Skeletal muscle cell (primary cell): ENCODE data around the gene ELAVL1.

Experiments
- DNase-seq: peaks from one replicate; pipeline ENCODE4 v3.0.0-alpha.2; 2010; ENCODE audit warnings: low read depth
- H3K4me3 ChIP-seq: 2 replicates; pipeline ENCODE4 v1.5.1; 2011; ENCODE audit warnings: low read depth, mild to moderate bottlenecking, control low read depth, low read length, moderate library complexity

Gene ELAVL1

DNA sequence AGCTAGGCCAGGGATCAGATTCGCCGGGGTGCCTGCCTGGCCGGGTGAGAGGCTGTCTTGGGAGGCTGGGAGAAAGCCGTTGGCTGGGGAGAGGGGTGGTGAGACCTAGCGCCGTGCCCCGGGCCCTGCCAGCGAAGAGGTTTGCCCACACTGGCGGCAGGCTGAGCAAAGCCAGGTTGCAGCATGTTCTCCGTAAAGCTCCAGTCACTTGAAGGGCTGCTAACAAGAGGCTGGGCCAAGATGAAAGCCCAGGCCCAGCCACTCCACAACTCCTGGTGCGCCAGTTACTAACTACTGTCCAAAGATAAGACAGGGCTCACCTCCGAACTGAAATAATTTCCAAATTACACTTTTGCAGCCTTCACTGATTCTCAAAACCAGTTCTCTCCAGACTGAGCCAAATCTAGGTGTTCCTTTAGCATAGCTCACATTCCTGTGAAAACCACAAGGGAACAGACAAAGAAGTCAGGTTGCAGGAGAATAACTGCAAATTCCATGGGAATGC, 16.3 kb downstream of the ELAVL1 start:
- DNase-seq = no peak
- no peak overlapping the region for H3K4me3 ChIP-seq

DNA sequence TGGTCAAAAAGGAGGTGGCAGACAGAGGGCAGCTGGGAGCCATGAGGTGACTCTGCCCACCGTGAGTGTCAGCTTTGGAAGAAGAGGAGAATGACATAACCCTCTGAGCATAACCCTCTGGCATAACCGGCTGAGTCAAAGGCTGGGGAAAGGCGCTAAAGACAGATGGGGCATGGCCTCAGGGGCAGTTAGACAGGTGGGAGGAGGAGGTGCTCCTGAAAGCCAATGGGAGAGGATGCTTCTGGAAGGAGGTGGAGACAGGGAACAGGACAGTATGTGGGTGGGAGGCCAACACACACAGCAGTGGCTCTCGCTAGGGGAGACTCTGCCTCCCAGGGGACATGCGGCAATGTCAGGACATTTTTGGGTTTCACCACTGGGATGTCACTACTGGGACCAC, 17.1 kb downstream of the ELAVL1 start:
- DNase-seq = no peak
- H3K4me3 ChIP-seq = no peak overlapping the region

DNA sequence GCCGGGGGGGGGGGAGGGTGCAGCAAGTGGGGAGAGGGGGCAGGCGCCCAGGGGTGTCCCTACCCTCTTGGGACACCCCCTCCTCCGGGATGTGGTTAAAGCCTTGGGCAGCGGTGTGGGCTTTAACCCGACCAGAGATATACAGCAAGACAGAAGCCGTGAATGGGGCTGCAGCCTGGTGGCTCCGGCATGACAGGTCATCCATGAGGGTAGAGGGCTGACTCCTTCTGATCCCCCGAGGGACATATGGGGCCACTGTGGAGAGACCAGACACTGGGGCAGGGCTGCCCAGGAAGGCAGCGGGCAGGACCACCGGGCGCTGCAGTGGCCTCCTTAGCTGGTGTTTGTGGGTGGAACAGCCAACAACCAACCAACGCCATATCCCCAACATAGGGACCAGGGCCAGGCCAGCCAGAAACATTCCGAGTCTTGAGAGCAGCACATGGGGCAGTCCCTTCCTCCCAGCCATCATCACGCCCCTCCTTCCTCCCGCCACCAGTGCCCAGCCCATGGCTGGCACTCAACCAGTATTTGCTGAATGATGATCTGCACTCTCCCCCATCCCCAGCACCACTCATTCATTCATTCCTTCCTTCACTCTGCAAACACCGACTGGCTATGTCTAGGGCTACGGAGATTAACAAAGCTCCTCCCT, 18.2 kb downstream of the ELAVL1 start:
- H3K4me3 ChIP-seq = no peak overlapping the region
- no peak for DNase-seq

DNA sequence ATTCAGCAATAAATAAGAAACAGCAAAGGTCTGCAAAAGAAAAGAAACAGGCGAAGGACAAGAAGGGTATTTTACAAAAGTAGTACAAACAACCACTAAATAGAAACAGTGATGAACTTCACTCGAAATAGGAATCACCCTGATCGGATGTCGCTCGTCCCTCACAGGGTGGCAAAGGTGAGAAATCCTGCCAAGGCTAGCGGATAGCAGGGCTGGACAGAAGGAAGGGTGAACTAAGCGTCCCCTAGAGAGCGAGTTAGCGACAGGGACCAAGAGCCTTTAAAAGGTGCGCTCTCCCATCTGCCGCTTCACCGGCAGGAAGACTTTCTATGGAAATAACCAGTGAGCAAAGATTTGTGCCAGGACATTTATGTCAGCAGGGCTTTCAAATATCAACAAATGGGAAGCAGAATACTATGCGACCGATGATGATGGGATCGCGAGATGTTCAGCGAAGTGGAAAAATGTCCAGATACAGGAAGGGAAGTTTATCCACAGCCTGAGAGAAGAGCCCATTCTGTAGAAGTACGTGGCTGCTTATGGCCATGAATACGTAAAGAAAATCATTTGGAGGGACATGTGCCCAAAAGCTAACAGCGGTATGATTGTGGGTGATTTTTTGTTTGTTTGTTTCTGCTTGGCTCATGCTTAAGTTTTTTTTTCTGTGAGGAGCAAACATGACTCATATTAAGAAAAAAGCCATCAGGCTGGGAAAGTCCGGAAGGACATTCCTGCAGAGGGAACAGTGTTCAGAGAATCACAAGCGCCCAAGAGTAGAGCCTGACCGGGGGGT, 18.9 kb downstream of the ELAVL1 start:
- DNase-seq = no peak
- no peak overlapping the region for H3K4me3 ChIP-seq

DNA sequence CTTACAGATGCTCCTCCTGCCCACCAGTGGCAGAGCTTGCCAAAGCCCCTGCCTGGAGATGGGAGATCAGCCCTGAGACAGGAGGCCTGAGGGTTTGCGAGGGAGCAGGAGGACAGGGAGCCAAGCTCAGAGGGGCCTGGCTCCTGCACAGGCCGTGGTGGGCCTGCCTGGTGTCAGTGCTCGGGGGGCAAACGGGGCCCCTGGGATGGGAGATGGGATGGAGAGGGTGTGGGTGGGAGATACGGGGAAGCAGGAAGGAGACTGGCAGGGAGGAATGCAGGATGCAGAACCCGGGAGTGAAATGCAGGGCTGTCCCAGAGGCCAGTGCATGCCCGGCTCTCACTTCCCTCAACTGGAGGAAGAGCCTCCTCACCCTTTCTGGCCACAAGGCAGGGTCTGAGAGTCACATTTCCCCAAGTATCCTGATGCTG, 19.9 kb downstream of the ELAVL1 start:
- H3K4me3 ChIP-seq = no peak overlapping the region
- no peak for DNase-seq

DNA sequence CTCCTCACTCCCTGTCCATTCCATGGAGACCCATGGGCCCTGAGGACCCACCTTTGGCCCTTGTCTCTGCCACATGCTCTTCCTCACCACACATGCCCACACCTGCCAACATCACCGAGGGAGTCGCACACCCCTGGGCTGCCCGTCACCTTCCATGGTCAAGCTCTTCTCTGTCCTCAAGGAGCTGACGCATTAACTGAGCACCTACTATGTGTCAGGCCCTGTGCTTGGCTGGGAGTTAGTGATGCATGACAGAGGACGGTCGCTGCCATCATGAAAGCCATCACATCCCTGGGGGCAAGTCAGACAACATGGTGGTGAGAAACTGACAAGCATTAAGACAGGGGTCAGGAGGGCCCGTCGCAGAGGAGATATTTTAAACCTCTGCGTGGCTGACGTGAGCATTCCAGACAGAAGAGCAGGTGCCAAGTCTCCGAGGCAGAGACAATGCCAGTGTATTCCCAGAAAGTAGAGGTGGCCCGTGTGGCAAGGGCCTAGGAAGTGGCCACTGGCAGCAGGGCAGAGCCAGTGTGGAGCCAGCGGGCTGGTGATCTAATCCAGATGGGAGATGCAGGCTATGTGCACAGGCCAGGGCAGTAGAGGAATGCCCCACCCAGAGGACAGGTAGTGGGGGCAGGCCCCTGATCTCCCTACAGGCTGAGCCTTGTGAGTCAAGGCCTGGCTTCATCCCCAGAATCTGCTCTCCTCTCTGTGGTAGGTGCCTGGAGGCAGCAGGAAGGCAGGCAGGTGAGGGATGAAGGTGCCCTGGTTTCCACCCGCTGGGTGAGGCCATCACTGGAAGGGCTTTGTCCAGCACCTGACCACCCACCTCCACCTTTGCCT, 21.2 kb downstream of the ELAVL1 start:
- H3K4me3 ChIP-seq = no peak overlapping the region
- no peak for DNase-seq

DNA sequence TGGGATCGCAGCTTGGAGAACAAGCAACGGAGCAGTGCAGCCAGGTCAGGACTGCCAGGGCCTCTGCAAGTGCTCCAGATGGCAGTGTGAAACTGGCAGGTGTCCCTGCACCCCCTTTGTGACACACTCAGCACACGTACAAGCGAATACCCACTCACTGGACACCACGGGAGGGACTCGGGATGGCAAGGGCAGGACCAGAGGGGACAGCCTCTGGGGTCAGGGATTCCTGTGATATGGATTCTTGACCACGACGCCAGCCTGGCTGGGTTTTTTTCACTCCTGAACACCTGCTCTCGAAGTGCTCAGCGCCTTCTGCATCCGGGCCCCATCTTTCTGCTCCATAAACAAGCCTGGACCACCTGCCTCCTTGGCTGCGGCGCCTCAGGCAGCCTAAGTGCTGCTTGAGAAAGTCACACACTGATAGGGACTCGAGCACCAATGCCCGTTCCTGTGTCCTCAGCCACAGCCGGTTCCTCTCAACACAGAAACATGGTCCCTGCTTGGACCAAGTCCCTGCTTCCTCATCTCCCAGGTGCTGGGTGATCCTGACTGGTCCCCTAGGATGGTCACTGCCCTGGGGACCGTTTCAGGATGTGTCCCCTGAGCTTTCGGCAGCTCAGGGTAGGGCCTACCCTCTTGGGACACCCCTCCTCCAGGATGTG, 22.0 kb downstream of the ELAVL1 start:
- DNase-seq = no peak
- H3K4me3 ChIP-seq = no peak overlapping the region

DNA sequence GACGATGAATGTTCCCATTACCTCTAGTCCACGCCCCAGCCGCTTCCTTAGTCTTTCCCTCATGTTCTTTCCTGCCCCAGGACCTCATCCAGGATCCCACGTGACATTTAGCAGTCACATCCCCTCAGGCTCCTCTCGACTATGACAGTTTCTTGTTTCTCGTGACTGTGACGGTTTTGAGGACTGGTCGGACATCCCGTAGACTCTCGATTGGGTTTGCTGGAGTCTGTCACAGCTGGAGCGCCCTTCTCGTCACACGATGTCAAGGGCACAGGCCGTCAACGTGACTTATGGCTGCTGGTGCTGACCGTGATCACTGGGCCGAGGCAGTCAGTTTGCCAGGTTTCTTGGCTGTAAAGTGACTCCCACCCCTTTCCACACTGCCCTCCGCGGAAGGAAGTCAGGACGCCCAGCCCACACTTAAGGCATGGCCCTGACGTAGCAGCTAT, 22.8 kb downstream of the ELAVL1 start:
- no peak for DNase-seq
- no peak overlapping the region for H3K4me3 ChIP-seq

DNA sequence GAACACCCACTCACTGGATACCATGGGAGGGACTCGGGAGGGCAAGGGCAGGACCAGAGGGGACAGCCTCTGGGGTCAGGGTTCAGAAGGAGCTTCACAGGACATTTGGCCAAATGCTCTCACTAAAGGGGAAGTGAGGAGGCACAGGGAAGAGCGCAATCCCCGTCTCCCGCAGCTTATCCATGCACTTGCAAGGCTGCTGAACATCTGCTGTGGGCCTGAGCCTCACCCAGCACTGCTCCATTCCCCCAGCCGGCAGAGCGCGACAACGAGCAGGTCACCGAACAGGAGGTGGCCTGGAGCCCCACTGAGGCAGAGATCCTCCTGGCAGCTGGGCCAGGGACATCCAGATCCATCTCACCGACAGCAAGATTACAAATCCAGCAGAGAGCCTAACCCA, 23.3 kb downstream of the ELAVL1 start:
- DNase-seq = no peak
- no peak overlapping the region for H3K4me3 ChIP-seq

DNA sequence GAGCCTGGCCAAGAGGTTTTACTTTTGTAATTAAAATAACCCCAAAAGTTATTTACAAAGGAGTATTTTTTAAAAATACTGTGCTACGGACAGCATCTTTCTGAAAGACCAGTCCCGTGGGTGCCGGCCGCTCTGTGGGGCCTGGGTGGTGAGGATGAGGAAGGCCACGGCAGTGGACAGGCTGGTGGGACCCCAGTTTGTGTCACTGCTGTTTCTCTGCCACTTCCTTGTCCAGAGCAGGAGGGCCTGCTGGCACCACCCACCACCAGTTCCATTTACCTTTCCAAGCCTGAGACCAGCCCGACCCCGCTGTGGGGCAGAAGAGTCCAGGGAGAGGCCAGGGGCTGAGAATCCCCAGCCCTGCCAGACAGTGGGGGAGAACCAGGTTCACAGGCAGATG, 23.8 kb downstream of the ELAVL1 start:
- H3K4me3 ChIP-seq = no peak overlapping the region
- DNase-seq = no peak

DNA sequence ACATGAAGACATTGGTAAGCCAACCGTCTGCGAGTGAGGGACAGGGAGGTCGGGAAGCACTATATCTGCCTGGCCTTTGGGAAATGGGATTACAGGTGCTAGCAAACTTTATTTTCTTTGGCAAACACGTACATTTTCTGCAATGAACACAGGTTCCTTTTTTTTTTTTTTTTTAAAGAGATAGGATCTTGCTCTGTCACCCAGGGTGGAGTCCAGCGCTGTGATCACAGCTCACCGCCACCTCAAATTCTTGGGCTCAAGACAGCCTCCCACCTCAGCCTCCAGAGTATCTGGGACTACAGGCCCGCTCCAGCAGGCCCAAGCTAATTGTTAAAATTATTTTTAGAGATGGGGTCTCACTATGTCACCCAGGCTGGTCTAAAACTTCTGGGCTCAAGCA, 24.2 kb downstream of the ELAVL1 start:
- no peak for DNase-seq
- no peak overlapping the region for H3K4me3 ChIP-seq

DNA sequence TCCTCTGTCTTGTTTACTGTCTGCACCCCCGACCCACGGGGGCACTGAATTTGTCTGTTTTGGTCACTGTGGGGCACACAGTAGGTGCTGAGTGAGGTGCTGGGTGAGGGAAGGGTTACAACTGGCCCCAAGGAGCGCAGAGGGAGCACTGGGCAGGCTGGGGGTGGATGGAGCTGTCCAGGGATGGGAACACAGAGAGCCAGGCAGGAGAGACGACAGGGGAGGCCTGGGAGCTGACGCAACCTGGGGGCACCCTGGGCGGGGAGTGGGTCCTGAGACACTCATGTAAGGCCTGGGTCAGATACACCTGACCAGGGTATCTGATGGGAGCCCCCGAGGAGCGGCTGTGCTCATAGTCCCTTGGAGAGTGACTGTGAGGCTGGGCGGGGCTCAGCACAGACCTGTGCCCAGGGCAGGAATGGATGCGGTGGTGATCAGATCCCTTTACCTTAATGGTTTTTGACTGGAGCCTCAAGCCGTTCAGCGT, 24.8 kb downstream of the ELAVL1 start:
- H3K4me3 ChIP-seq = no peak overlapping the region
- no peak for DNase-seq

DNA sequence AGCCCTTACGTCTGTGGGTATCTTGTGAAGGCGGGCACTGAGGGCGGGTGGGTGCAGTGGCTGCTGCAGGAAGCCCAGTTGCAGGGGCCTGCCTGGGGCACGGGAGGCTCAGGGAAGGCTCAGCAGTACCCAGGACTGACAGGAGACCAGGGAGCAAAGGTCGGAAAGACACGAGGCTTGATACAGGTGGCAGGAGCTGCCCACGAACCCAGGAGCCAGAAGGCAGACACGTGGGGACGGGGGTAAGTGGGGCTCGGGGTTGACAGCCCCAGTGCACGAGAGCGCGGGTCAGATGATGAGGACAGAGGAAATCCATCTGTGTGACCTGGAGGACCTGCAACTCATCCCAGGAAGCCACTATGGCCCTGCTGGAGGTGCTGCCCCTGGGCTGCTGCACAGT, 25.3 kb downstream of the ELAVL1 start:
- no peak overlapping the region for H3K4me3 ChIP-seq
- DNase-seq = no peak

DNA sequence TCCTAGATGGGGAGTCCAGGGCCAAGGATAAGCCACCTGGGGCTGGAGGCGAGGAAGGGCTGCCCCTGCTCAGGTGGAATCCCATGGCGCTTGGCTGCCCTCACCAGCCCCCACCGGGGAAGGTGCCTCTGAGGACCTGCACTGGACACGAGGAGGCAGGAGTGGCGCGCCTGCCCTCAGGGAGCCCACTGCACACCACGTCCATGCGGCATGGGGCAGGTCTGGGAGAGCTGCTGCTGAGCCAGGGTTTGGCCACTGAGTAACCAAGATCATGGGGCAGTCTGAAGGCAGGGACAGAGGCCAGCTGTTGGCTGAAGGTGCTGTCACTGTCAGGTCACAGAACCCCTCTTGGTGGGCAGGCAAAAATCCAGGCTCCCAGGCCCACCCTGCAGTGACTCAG, 25.9 kb downstream of the ELAVL1 start:
- no peak for DNase-seq
- H3K4me3 ChIP-seq = no peak overlapping the region

DNA sequence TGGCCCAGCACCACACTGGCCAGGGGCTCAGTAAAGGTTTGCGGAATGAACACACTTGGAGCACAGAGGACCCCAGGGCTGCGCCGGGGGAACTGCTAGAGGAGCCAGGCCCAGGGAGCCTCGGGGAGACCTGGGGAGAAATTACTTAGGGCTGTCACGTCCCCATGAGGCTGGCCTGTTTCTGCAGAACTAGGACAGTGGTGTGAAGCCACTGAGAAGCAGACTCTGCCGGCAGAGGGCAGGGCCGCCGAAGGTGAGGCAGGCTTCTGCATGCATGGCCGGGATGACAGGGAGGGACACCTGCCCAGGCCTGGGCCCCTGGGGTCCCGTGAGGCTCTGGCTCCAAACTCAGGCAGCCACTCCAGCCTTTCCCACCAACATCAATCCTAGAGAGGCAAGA, 26.4 kb downstream of the ELAVL1 start:
- DNase-seq = no peak
- no peak overlapping the region for H3K4me3 ChIP-seq

DNA sequence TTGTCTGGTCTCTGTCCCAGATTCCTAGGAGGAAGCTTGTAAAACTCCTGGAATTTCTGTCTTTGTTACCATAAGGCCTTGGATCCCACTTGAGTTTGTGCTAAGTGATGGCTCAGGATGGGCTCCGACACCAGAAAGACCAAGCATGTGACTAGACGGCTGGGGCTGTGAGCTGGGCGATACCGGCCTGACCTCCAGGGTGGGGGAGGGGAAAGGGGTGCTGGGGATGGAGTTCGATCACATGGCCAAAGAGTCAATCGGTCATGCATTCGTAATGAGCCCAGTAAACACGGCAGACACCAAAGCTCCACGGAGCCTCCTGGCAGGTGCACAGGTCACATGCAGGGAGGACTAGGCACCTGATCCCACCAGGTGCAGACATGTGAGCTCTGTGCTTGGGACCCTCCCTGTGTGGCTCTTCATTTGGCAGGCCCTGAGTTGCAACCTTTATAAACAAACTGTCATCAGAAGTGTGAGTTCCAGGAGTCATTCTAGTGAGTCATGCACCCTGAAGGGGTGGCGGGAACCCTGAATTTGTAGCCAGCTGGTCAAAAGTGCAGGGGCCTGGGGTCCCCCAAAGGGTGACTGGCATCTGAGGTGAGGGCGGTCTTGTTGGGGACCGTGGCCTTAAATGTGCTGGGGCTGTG, 27.1 kb downstream of the ELAVL1 start:
- no peak for DNase-seq
- H3K4me3 ChIP-seq = no peak overlapping the region

DNA sequence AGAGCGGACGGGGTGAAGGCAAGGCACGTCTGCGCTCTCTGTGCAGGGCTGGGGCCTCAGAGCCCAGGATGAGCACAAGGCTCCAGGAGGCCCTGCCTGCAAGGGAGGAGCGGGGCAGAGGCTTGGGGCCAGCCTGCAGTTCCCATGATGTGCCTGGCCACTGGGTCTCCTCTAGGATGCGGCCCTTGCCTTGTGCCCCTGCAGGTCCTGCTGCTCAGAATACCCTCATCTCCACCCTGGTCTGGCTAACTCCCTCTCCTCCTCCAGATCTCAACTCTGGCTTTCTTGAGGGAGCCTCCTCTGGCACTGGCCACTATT, 27.8 kb downstream of the ELAVL1 start:
- DNase-seq = no peak
- H3K4me3 ChIP-seq = no peak overlapping the region

DNA sequence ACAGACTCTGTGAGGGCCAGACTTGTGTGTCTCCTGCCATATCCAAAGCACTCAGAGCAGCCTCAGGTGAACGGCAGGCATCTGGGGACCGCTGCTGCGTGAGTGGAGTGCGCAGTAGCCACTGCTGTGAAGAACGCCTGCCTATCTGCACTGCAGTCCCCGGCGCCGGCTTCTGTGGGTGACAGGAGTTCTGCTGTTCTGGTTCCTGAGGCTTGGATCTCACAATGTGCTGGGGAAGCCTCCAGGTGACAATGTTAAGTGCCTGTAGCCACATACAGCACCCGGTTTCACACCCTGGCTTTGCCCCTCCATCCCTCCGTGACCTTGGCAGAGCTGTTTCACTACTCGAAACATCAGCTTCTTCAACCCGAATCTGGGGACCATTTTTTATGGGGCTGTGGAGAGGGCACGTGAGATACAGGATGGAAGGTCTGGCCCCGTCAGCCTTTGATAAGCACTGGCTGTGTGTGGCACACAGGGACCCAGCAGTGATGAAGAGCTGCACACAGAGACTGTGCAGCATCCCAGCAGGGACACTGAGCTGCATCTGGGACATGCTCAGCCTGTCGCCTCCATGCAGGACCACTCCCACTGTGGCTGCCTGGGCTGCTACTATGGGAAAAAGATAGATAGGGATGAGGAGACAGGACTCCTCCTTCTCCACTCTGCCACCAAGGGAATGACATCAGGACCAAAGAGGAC, 28.3 kb downstream of the ELAVL1 start:
- H3K4me3 ChIP-seq = no peak overlapping the region
- no peak for DNase-seq

DNA sequence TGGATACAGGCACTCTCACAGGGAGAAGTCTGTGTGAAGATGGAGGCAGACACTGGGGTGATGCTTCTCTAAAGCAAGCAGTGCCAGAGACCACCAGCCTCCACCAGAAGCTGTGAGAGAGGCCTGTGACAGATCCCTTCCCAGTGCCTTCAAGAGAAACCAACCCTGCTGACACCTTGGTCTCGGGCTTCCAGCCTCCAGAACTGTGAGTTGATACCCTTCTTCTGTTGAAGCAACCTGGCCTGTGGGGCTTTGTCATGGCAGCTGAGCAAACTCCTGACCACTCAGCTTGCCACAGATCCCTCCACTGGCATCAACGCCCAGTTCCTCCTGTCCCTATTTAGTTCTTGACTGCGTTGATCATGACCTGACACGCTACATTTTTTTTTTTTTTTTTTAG, 29.0 kb downstream of the ELAVL1 start:
- no peak for DNase-seq
- no peak overlapping the region for H3K4me3 ChIP-seq
